GM20431 (cell line): ENCODE results near the gene NOS3.

Experiments
- in situ Hi-C: fragments of 300-500 bp; cut with MseI, MboI; formaldehyde crosslinking; loops from one replicate; pipeline ENCODE4 v1.15.0; 2020; ENCODE audit warnings: low sequenced_read_pairs; ENCODE audit not compliant: unreplicated experiment

Gene NOS3

GRCh38 chr7:150963707-150964559 lies 26.9 kb upstream of the NOS3 start:
- in situ Hi-C loops, result no loop called here

GRCh38 chr7:150964593-150965111 lies 26.2 kb upstream of the NOS3 start:
- in situ Hi-C loops, result no loop called here

- in situ Hi-C loops, result no loop called here
Measured at GRCh38 chr7:150965273-150965830, 25.5 kb upstream of the NOS3 start.

GRCh38 chr7:150966002-150966401 lies 24.8 kb upstream of the NOS3 start:
- in situ Hi-C loops, result no loop called here

- in situ Hi-C loops, result no loop called here
Measured at GRCh38 chr7:150967349-150967748, 23.5 kb upstream of the NOS3 start.

GRCh38 chr7:150968056-150968733 lies 22.6 kb upstream of the NOS3 start:
- in situ Hi-C loops, result no loop called here

- in situ Hi-C loops, result no loop called here
Measured at GRCh38 chr7:150968734-150969372, 22.0 kb upstream of the NOS3 start.

- in situ Hi-C loops, result no loop called here
Measured at GRCh38 chr7:150969475-150969874, 21.3 kb upstream of the NOS3 start.

GRCh38 chr7:150970424-150970823 lies 20.4 kb upstream of the NOS3 start:
- in situ Hi-C loops, result no loop called here

GRCh38 chr7:150971242-150972022 lies 19.4 kb upstream of the NOS3 start:
- in situ Hi-C loops, result no loop called here

GRCh38 chr7:150972023-150972468 lies 18.8 kb upstream of the NOS3 start:
- in situ Hi-C loops, result no loop called here

GRCh38 chr7:150972741-150973140 lies 18.1 kb upstream of the NOS3 start:
- in situ Hi-C loops, result no loop called here

- in situ Hi-C loops, result no loop called here
Measured at GRCh38 chr7:150973571-150974451, 17.0 kb upstream of the NOS3 start.

GRCh38 chr7:150974468-150975391 lies 16.1 kb upstream of the NOS3 start:
- in situ Hi-C loops, result loop anchor here (25.0 kb wide), 1 partner anchor 187 kb away; no protein-coding TSS in a partner anchor

GRCh38 chr7:150975536-150976319 lies 15.1 kb upstream of the NOS3 start:
- in situ Hi-C loops, result loop anchor here (25.0 kb wide), 1 partner anchor 188 kb away; no protein-coding TSS in a partner anchor

GRCh38 chr7:150976529-150977381 lies 14.1 kb upstream of the NOS3 start:
- in situ Hi-C loops, result loop anchor here (25.0 kb wide), 1 partner anchor 189 kb away; no protein-coding TSS in a partner anchor
